Natural killer cell (primary cell): Measurements from ENCODE around the gene RUNX3. TPM values are rescaled to one million over a fixed set of nuclear protein-coding genes. Genes with fewer than 3 reads are reported as not detected.

Experiments
- ATAC-seq, 3 donors: fragments of 150-1000 bp in 2 of 3; fragments of 200-7000 bp in 1 of 3; cut with Tn5 transposase; 1 replicate in 1 of 3; 2 replicates in 2 of 3; pipeline ENCODE4 v1.10.0; 2021; ENCODE audit warnings: mild to moderate bottlenecking in 2 of 3, moderate library complexity in 2 of 3
- DNase-seq, 2 donors: peaks; one replicate each; pipeline versions ENCODE4 v3.0.0 to v3.0.0-alpha.2; 2013 to 2021; ENCODE audit warnings: mixed read lengths in 1 of 2
- H3K27ac ChIP-seq: one replicate; pipeline ENCODE4 v1.5.1; 2013; ENCODE audit warnings: mild to moderate bottlenecking, low read length
- H3K27me3 ChIP-seq: one replicate; pipeline ENCODE4 v1.6.1; 2013; ENCODE audit warnings: low read length; ENCODE audit not compliant: control insufficient read depth, insufficient read depth
- H3K36me3 ChIP-seq: one replicate; pipeline ENCODE4 v1.6.1; 2013; ENCODE audit warnings: low read length; ENCODE audit not compliant: control insufficient read depth, insufficient read depth
- H3K4me1 ChIP-seq: one replicate; pipeline ENCODE4 v1.6.1; 2013; ENCODE audit warnings: low read length; ENCODE audit not compliant: control insufficient read depth, insufficient read depth
- H3K4me3 ChIP-seq: one replicate; pipeline ENCODE4 v1.5.1; 2013; ENCODE audit warnings: low read length
- H3K9me3 ChIP-seq: one replicate; pipeline ENCODE4 v1.6.1; 2013; ENCODE audit warnings: low read length; ENCODE audit not compliant: control insufficient read depth, insufficient read depth
- H3K27ac Mint-ChIP-seq, 2 donors: one replicate each; pipeline ENCODE4 v1.8.0; 2022; ENCODE audit warnings: mild to moderate bottlenecking in 2 of 2, mixed read lengths in 2 of 2, moderate library complexity in 1 of 2
- H3K27me3 Mint-ChIP-seq, 2 donors: one replicate each; pipeline ENCODE4 v1.8.0; 2022; ENCODE audit warnings: low read depth in 2 of 2, mixed read lengths in 2 of 2
- H3K36me3 Mint-ChIP-seq: one replicate; pipeline ENCODE4 v1.8.0; 2022; ENCODE audit warnings: mixed read lengths
- H3K4me1 Mint-ChIP-seq, 2 donors: one replicate each; pipeline ENCODE4 v1.8.0; 2022; ENCODE audit warnings: mixed read lengths in 2 of 2
- H3K4me3 Mint-ChIP-seq: one replicate; pipeline ENCODE4 v1.8.0; 2022; ENCODE audit warnings: mild to moderate bottlenecking, moderate library complexity, mixed read lengths
- H3K9me3 Mint-ChIP-seq, 2 donors: one replicate each; pipeline ENCODE4 v1.8.0; 2022; ENCODE audit warnings: mixed read lengths in 2 of 2
- WGBS: methylation state at CpG from one replicate; pipeline ENCODE4 v1.1.7; 2013; ENCODE audit warnings: missing lambda C conversion rate; ENCODE audit not compliant: insufficient coverage; 5-methylcytosine and 5-hydroxymethylcytosine counted together
- intact Hi-C: fragments of 100-400 bp; cut with micrococcal nuclease; formaldehyde crosslinking; loops from one replicate; pipeline ENCODE4 v1.14.2; 2022
- total RNA-seq, 4 donors: library from RNA; stranded (reverse); fragments of 120-200 nt in 1 of 4; gene quantifications; one replicate each; pipeline versions ENCODE4 v1.2.3 to v1.2.4, GENCODE V29; 2013 to 2022
- TF ChIP-seq, protein P1 (sequence below): fragments of 200-600 bp; IDR thresholded peaks from one replicate; pipeline ENCODE4 v1.8.0; 2022; ENCODE audit warnings: antibody characterized with exemption

Gene RUNX3
- total RNA-seq, 3 donors from 2014 or later (not counting 1 experiment from before 2014, with no cell fraction given): 537 to 630 (median 601) TPM

DNA sequence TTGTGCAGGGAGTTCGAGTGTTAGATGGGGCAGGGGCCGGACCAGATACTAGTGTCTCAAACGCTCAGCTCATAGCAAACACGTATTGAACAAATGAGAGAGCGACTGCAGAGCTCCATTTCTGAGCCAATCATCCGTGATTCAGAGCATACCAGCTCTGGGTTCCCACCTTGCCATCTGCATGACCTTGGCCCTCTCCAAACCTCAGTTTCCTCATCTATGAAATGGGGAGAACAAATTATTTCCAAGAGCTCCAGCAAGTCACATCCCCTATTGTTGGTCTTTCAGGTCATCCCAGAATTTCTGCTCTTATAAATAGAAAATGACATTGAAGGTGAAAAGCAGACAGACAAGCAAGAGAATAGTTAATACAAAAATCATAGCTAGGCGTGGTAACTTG lies 10.2 kb upstream of the RUNX3 start:
- 96% methylated on average over 7 of the region's 7 CpGs for WGBS
- Histone ChIP-seq H3K9me3 (no peaks in the 10 kb centered on the region), H3K4me3 (no peak overlapping the region), H3K36me3 (peaks cover 4% of the 10 kb centered on the region), H3K4me1 (peaks cover 1% of the 10 kb centered on the region), H3K27ac (no peak overlapping the region), H3K27me3 (no peaks in the 10 kb centered on the region)
- Mint-ChIP-seq H3K4me1 (peaks cover 0 to 11% of the 10 kb centered on the region in 2 donors), H3K4me3 (no peak overlapping the region), H3K27ac (no peak overlapping the region), H3K27me3 (peaks cover 14 to 16% of the 10 kb centered on the region in 2 donors), H3K36me3 (no peaks in the 10 kb centered on the region), H3K9me3 (no peaks in the 10 kb centered on the region)
- DNase-seq: no peak
- ATAC-seq: no peak
- intact Hi-C loops: no loop called here
- TF ChIP-seq, protein P1, sequence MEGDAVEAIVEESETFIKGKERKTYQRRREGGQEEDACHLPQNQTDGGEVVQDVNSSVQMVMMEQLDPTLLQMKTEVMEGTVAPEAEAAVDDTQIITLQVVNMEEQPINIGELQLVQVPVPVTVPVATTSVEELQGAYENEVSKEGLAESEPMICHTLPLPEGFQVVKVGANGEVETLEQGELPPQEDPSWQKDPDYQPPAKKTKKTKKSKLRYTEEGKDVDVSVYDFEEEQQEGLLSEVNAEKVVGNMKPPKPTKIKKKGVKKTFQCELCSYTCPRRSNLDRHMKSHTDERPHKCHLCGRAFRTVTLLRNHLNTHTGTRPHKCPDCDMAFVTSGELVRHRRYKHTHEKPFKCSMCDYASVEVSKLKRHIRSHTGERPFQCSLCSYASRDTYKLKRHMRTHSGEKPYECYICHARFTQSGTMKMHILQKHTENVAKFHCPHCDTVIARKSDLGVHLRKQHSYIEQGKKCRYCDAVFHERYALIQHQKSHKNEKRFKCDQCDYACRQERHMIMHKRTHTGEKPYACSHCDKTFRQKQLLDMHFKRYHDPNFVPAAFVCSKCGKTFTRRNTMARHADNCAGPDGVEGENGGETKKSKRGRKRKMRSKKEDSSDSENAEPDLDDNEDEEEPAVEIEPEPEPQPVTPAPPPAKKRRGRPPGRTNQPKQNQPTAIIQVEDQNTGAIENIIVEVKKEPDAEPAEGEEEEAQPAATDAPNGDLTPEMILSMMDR: no peak

DNA sequence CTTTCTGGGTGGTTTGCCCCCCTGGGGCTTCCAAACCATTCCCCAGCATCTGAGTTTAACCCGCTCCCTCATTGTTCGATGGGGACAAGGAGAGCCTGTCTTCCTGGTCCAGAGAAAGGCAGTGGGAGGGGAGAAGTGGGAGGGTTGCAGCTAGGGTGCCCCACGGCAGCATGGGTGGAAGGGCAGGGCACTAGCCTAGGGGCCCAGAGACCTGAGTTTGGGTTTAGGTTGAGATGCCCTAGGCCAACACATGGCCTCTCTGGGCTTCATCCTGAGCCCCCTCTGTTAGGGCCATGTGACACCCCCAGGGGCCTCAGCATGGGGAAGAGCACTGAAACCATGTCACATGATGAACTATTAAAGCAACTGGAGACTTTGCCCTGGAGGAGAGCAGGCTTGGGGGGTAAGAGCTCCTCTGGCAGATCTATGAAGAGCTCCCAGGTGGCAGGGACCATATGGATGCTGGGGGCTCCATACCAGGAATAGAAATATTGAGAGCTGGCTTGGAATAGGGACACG lies 9.7 kb upstream of the RUNX3 start:
- Histone ChIP-seq H3K9me3 (no peaks in the 10 kb centered on the region), H3K4me1 (peaks cover 6% of the 10 kb centered on the region), H3K27ac (no peak overlapping the region), H3K27me3 (no peaks in the 10 kb centered on the region), H3K36me3 (peaks cover 4% of the 10 kb centered on the region), H3K4me3 (no peak overlapping the region)
- Mint-ChIP-seq H3K27me3 (peaks cover 14 to 15% of the 10 kb centered on the region in 2 donors), H3K4me3 (no peak overlapping the region), H3K27ac (no peak overlapping the region), H3K4me1 (peaks cover 0 to 12% of the 10 kb centered on the region in 2 donors), H3K36me3 (no peaks in the 10 kb centered on the region), H3K9me3 (no peaks in the 10 kb centered on the region)
- ATAC-seq (no peak), DNase-seq (no peak)
- WGBS: 93% methylated on average over 4 of the region's 4 CpGs
- intact Hi-C loops: no loop called here
- TF ChIP-seq, protein P1: no peak

- no peak overlapping the region for H3K4me3 ChIP-seq
- peaks cover 9 to 15% of the 10 kb centered on the region in 2 donors for H3K27me3 Mint-ChIP-seq
- H3K4me1 ChIP-seq: peaks cover 10% of the 10 kb centered on the region
- intact Hi-C loops: no loop called here
- no peaks in the 10 kb centered on the region for H3K9me3 Mint-ChIP-seq
- TF ChIP-seq, protein P1: no peak
- H3K36me3 ChIP-seq: peaks cover 4% of the 10 kb centered on the region
- no peaks in the 10 kb centered on the region for H3K9me3 ChIP-seq
- no peak for ATAC-seq
- 98% methylated on average over 6 of the region's 6 CpGs for WGBS
- H3K4me1 Mint-ChIP-seq: peaks cover 6 to 14% of the 10 kb centered on the region in 2 donors
- H3K27me3 ChIP-seq: no peaks in the 10 kb centered on the region
- H3K4me3 Mint-ChIP-seq: no peak overlapping the region
- H3K27ac Mint-ChIP-seq: no peak overlapping the region
- H3K27ac ChIP-seq: no peak overlapping the region
- no peak for DNase-seq
- no peaks in the 10 kb centered on the region for H3K36me3 Mint-ChIP-seq
These were observed 9.1 kb upstream of the RUNX3 start for GRCh38 chr1:24939040-24939674.

GRCh38 chr1:24938276-24938675 lies 8.2 kb upstream of the RUNX3 start:
- peaks cover 8 to 19% of the 10 kb centered on the region in 2 donors for H3K4me1 Mint-ChIP-seq
- no peak overlapping the region for H3K4me3 Mint-ChIP-seq
- no peak overlapping the region for H3K27ac Mint-ChIP-seq
- no peak overlapping the region for H3K4me3 ChIP-seq
- H3K27me3 ChIP-seq: no peaks in the 10 kb centered on the region
- no peaks in the 10 kb centered on the region for H3K9me3 ChIP-seq
- ATAC-seq: no peak
- peaks cover 19% of the 10 kb centered on the region for H3K4me1 ChIP-seq
- no peaks in the 10 kb centered on the region for H3K9me3 Mint-ChIP-seq
- intact Hi-C loops: no loop called here
- WGBS: 98% methylated on average over 7 of the region's 7 CpGs
- H3K36me3 ChIP-seq: peaks cover 4% of the 10 kb centered on the region
- no peak for DNase-seq
- H3K27me3 Mint-ChIP-seq: peaks cover 8 to 18% of the 10 kb centered on the region in 2 donors
- H3K27ac ChIP-seq: no peak overlapping the region
- H3K36me3 Mint-ChIP-seq: no peaks in the 10 kb centered on the region
- TF ChIP-seq, protein P1: no peak
